ENCODE measurements around the gene GPA33.

- TF ChIP-seq CTCF (IDR thresholded peaks at IDR 0.05; ENCODE audit: low read depth, low read length) (no peak), EZH2phosphoT487 (IDR thresholded peaks at IDR 0.05; ENCODE audit: low read depth) (no peak)
These were observed 22.3 kb downstream of the GPA33 start for GRCh38 chr1:167067904-167068303.

Data from OCI-LY3 (cell line).